Measurements from ENCODE around the gene ZBTB33. TPM values are rescaled to one million over a fixed set of nuclear protein-coding genes. Genes with fewer than 3 reads are reported as not detected.

The ZBTB33 gene
- total and polyA plus RNA-seq, 2 experiments from 2014 or later = 3.9 to 14.0 TPM

GRCh38 chrX:120281021-120281624 lies 30.5 kb downstream of the ZBTB33 start:
- Histone ChIP-seq H3K79me2 (replicated peaks; ENCODE audit: insufficient read depth) (no peaks in the 10 kb centered on the region), H3K4me1 (ENCODE audit: insufficient read depth) (peaks cover 3% of the 10 kb centered on the region), H3K27ac (ENCODE audit: low read depth) (no peak overlapping the region), H2AFZ (no peak overlapping the region), H3K27me3 (ENCODE audit: insufficient read depth) (peaks cover 21% of the 10 kb centered on the region; the same call in 1 of the 2 replicates), H3K4me2 (no peak overlapping the region), H4K20me1 (replicated peaks; ENCODE audit: insufficient read depth) (no peaks in the 10 kb centered on the region), H3K4me3 (no peak overlapping the region), H3K36me3 (ENCODE audit: insufficient read depth) (no peaks in the 10 kb centered on the region), H3K9me2 (ENCODE audit: insufficient read depth) (no peaks in the 10 kb centered on the region), H3F3A (replicated peaks; ENCODE audit: low read depth) (no peaks in the 10 kb centered on the region)
- no peak overlapping the region for H3K27ac Mint-ChIP-seq
- DNase-seq (ENCODE audit: low spot score) (no peak), ATAC-seq (no peak)
- no peaks in the 10 kb centered on the region; the same call in 2 of the 3 replicates for H3K36me3 Mint-ChIP-seq (ENCODE audit: low read depth)
- no peak overlapping the region for H3K4me3 Mint-ChIP-seq
- no peaks in the 10 kb centered on the region for H3K9me3 Mint-ChIP-seq
- TF ChIP-seq POLR2AphosphoS5 (IDR thresholded peaks at IDR 0.05; ENCODE audit: low read depth) (no peak), CREB1 (CRISPR knock-in tag; IDR thresholded peaks at IDR 0.05; ENCODE audit: low read depth) (no peak), EZH2 (IDR thresholded peaks at IDR 0.05; ENCODE audit: low read depth, unreplicated experiment) (no peak), STAT1 (IDR thresholded peaks at IDR 0.05; ENCODE audit: unreplicated experiment) (no peak), JUNB (IDR thresholded peaks at IDR 0.05; ENCODE audit: unreplicated experiment) (no peak), ZNF114 (CRISPR knock-in tag; IDR thresholded peaks at IDR 0.05) (no peak), NANOG (IDR thresholded peaks at IDR 0.05; ENCODE audit: borderline replicate concordance) (no peak), ZNF462 (CRISPR knock-in tag; IDR thresholded peaks at IDR 0.05) (no peak)
- TF ChIP-seq, protein P1, sequence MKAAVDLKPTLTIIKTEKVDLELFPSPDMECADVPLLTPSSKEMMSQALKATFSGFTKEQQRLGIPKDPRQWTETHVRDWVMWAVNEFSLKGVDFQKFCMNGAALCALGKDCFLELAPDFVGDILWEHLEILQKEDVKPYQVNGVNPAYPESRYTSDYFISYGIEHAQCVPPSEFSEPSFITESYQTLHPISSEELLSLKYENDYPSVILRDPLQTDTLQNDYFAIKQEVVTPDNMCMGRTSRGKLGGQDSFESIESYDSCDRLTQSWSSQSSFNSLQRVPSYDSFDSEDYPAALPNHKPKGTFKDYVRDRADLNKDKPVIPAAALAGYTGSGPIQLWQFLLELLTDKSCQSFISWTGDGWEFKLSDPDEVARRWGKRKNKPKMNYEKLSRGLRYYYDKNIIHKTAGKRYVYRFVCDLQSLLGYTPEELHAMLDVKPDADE (IDR thresholded peaks at IDR 0.05) = no peak
- TF ChIP-seq, protein P2, sequence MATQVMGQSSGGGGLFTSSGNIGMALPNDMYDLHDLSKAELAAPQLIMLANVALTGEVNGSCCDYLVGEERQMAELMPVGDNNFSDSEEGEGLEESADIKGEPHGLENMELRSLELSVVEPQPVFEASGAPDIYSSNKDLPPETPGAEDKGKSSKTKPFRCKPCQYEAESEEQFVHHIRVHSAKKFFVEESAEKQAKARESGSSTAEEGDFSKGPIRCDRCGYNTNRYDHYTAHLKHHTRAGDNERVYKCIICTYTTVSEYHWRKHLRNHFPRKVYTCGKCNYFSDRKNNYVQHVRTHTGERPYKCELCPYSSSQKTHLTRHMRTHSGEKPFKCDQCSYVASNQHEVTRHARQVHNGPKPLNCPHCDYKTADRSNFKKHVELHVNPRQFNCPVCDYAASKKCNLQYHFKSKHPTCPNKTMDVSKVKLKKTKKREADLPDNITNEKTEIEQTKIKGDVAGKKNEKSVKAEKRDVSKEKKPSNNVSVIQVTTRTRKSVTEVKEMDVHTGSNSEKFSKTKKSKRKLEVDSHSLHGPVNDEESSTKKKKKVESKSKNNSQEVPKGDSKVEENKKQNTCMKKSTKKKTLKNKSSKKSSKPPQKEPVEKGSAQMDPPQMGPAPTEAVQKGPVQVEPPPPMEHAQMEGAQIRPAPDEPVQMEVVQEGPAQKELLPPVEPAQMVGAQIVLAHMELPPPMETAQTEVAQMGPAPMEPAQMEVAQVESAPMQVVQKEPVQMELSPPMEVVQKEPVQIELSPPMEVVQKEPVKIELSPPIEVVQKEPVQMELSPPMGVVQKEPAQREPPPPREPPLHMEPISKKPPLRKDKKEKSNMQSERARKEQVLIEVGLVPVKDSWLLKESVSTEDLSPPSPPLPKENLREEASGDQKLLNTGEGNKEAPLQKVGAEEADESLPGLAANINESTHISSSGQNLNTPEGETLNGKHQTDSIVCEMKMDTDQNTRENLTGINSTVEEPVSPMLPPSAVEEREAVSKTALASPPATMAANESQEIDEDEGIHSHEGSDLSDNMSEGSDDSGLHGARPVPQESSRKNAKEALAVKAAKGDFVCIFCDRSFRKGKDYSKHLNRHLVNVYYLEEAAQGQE (IDR thresholded peaks at IDR 0.05; ENCODE audit: unreplicated experiment) = no peak
- TF ChIP-seq, protein P3, sequence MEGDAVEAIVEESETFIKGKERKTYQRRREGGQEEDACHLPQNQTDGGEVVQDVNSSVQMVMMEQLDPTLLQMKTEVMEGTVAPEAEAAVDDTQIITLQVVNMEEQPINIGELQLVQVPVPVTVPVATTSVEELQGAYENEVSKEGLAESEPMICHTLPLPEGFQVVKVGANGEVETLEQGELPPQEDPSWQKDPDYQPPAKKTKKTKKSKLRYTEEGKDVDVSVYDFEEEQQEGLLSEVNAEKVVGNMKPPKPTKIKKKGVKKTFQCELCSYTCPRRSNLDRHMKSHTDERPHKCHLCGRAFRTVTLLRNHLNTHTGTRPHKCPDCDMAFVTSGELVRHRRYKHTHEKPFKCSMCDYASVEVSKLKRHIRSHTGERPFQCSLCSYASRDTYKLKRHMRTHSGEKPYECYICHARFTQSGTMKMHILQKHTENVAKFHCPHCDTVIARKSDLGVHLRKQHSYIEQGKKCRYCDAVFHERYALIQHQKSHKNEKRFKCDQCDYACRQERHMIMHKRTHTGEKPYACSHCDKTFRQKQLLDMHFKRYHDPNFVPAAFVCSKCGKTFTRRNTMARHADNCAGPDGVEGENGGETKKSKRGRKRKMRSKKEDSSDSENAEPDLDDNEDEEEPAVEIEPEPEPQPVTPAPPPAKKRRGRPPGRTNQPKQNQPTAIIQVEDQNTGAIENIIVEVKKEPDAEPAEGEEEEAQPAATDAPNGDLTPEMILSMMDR (conservative IDR thresholded peaks at IDR 0.05; ENCODE audit: low read depth in 2 of 2) = no peak
- peaks cover 14% of the 10 kb centered on the region for H3K4me1 Mint-ChIP-seq
- peaks cover 5% of the 10 kb centered on the region for H3K27me3 Mint-ChIP-seq (ENCODE audit: insufficient read depth, low read depth, poor library complexity)

All from GM23338 (cell line).